ENCODE data around the gene CDC14A. TPM values are rescaled to one million over a fixed set of nuclear protein-coding genes. Genes with fewer than 3 reads are reported as not detected.

The CDC14A gene
- total RNA-seq, 1 donor from 2014 or later, result 0.79 TPM

DNA sequence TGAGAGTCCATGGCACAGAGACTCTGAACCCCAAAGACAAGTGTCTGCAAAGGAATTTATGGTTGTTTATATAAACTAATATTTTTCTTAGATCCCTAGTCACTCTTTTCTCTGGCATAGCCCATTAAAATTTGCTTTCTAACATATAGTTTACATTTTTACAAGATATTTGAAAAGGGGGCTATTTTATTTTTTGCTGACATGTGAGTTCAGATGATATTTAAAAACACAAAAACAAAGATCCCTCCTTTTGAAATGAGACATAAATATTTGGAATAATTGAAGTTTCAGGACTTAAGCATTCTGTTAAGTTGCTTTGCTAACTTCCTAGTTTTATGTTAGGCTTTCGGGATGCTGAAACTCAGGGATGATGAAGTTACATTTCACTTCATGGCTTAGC lies 86.1 kb downstream of the CDC14A start:
- no peak for FAIRE-seq
- H3K4me3 ChIP-seq (ENCODE audit: low read depth, low read length), result no peak overlapping the region
- DNase-seq (ENCODE audit: low read depth), result no peak
- no peaks in the 10 kb centered on the region for H3K27me3 ChIP-seq (ENCODE audit: control insufficient read depth, insufficient read depth, low read length)
- TF ChIP-seq, protein P1, sequence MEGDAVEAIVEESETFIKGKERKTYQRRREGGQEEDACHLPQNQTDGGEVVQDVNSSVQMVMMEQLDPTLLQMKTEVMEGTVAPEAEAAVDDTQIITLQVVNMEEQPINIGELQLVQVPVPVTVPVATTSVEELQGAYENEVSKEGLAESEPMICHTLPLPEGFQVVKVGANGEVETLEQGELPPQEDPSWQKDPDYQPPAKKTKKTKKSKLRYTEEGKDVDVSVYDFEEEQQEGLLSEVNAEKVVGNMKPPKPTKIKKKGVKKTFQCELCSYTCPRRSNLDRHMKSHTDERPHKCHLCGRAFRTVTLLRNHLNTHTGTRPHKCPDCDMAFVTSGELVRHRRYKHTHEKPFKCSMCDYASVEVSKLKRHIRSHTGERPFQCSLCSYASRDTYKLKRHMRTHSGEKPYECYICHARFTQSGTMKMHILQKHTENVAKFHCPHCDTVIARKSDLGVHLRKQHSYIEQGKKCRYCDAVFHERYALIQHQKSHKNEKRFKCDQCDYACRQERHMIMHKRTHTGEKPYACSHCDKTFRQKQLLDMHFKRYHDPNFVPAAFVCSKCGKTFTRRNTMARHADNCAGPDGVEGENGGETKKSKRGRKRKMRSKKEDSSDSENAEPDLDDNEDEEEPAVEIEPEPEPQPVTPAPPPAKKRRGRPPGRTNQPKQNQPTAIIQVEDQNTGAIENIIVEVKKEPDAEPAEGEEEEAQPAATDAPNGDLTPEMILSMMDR (IDR thresholded peaks at IDR 0.05; ENCODE audit: insufficient read depth, low read length, severe bottlenecking), result no peak
- no peaks in the 10 kb centered on the region for H3K36me3 ChIP-seq (ENCODE audit: control insufficient read depth, insufficient read depth, low read length)

DNA sequence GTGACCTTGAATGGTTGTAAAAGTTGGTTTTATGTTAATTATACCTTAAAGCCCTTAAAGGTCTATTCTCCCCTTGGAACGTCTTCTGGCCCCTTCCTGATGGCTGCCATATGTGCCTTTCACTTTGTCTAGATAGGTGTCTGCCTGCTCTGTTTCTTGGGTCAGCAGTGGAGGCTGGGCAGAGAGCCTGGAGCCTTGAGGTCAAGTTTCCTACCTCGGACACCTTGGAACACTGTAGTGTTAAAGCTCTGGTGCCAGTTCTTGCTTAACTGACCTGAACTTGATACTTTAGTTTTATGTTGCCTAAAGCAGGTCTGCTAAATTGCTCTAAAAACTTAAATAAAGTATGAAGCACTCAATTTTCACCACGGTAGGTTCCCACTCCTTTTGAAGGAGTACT lies 86.5 kb downstream of the CDC14A start:
- DNase-seq (ENCODE audit: low read depth), result no peak
- TF ChIP-seq, protein P1 (IDR thresholded peaks at IDR 0.05; ENCODE audit: insufficient read depth, low read length, severe bottlenecking), result no peak
- Histone ChIP-seq H3K27me3 (ENCODE audit: control insufficient read depth, insufficient read depth, low read length) (no peaks in the 10 kb centered on the region), H3K36me3 (ENCODE audit: control insufficient read depth, insufficient read depth, low read length) (no peaks in the 10 kb centered on the region), H3K4me3 (ENCODE audit: low read depth, low read length) (no peak overlapping the region)
- no peak for FAIRE-seq

DNA sequence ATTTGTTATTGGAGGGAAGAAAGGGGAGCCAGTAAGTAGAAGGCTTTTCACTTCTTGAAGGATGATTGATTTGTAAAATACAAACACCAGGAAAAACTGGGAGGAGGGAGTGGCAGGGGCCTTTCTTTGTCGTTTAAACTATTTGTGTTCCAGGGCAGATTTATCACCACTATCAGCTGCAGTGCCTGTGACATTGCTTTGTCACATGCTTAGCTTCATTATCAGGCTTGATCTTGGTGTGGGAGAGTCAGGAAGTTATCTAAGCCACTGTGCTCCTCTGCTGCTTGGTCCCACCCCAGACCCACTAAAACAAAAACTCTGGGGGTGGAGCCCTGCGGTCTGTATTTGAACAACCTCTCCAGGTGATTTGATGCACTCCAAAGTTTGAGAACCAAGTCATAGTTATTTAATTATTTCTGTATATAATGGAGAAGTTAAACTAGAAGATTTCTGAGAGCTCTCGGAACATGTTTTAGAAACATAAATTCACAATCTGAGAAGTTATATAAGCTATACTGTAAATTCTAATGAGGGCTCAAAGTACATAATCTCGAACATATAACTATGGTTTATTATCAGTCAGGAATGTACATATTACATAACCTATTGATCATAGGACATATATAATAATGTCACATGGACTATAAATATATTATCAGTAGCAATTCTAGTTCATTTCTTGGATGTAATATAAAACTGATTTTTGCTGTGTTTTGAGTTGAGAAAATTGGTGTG lies 87.9 kb downstream of the CDC14A start:
- no peaks in the 10 kb centered on the region for H3K36me3 ChIP-seq (ENCODE audit: control insufficient read depth, insufficient read depth, low read length)
- H3K27me3 ChIP-seq (ENCODE audit: control insufficient read depth, insufficient read depth, low read length), result no peaks in the 10 kb centered on the region
- FAIRE-seq, result no peak
- no peak for DNase-seq (ENCODE audit: low read depth)
- no peak overlapping the region for H3K4me3 ChIP-seq (ENCODE audit: low read depth, low read length)
- TF ChIP-seq, protein P1 (IDR thresholded peaks at IDR 0.05; ENCODE audit: insufficient read depth, low read length, severe bottlenecking), result no peak

DNA sequence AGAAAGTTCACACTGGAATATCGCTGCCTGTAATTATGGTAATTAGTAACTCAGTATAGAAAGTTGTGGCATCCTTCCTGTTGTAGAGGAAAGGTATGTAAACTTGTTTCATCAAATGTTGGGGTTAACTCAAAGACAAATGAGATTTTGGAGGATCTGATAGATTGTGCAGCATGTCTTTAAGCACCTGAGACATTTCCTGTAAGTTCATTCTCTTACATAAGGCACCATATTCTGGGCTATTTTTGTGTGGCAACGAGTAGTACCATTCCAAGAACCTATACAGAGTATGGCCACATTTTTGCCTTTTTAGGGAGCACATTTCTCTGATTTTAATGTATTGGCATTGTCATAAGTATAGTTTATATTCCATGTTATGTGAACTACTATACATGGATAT lies 88.8 kb downstream of the CDC14A start:
- H3K27me3 ChIP-seq (ENCODE audit: control insufficient read depth, insufficient read depth, low read length), result no peaks in the 10 kb centered on the region
- no peaks in the 10 kb centered on the region for H3K36me3 ChIP-seq (ENCODE audit: control insufficient read depth, insufficient read depth, low read length)
- no peak for FAIRE-seq
- no peak overlapping the region for H3K4me3 ChIP-seq (ENCODE audit: low read depth, low read length)
- TF ChIP-seq, protein P1 (IDR thresholded peaks at IDR 0.05; ENCODE audit: insufficient read depth, low read length, severe bottlenecking), result no peak
- no peak for DNase-seq (ENCODE audit: low read depth)

DNA sequence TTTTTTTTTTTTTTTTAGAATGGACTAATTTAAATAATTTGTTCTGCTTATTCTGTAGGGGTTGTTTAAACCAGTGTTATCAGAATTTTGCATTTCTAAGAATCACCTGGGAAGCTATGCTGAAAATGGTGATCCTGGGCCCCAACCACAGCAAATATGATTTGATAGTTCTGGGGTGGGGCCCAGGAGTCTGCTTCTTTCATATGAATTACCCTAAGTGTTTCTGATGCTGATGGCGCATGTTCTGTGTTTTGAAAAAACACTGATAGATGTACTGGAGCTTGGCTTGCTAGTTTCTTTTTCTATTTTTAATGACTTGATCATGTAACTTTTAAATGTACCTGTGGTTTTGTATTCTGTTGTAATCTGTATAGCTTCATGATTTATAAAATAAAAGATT lies 89.3 kb downstream of the CDC14A start:
- TF ChIP-seq, protein P1 (IDR thresholded peaks at IDR 0.05; ENCODE audit: insufficient read depth, low read length, severe bottlenecking), result no peak
- DNase-seq (ENCODE audit: low read depth) (no peak), FAIRE-seq (no peak)
- no peak overlapping the region for H3K4me3 ChIP-seq (ENCODE audit: low read depth, low read length)
- H3K27me3 ChIP-seq (ENCODE audit: control insufficient read depth, insufficient read depth, low read length), result no peaks in the 10 kb centered on the region
- H3K36me3 ChIP-seq (ENCODE audit: control insufficient read depth, insufficient read depth, low read length), result no peaks in the 10 kb centered on the region
